UCSD-AML1 (cell line): ENCODE data around the gene RAD51B.
"Not testable (repeated sequence)": the region's sequence is repeated elsewhere in the genome, so short reads cannot be mapped to it uniquely, and the experiment has no call there.

Experiments used
- DNase-seq: peaks from one replicate; lab custom pipeline; 2025; ENCODE audit not compliant: unreplicated experiment; lab: John Stamatoyannopoulos, UW

Gene RAD51B

GRCh38 chr14:67819563-67820421 is at the start of gene RAD51B:
TSS of gene RAD51B (plus strand) at chr14:67819779.
- DNase-seq, result peak; percentile 81

GRCh38 chr14:67773844-67774377 is 45.7 kb upstream of the RAD51B start:
- no peak for DNase-seq

GRCh38 chr14:67776653-67777322 is 42.8 kb upstream of the RAD51B start:
- no peak for DNase-seq

GRCh38 chr14:67778792-67779191 is 40.8 kb upstream of the RAD51B start:
- no peak for DNase-seq

GRCh38 chr14:67782090-67782489 is 37.5 kb upstream of the RAD51B start:
- no peak for DNase-seq

DNA sequence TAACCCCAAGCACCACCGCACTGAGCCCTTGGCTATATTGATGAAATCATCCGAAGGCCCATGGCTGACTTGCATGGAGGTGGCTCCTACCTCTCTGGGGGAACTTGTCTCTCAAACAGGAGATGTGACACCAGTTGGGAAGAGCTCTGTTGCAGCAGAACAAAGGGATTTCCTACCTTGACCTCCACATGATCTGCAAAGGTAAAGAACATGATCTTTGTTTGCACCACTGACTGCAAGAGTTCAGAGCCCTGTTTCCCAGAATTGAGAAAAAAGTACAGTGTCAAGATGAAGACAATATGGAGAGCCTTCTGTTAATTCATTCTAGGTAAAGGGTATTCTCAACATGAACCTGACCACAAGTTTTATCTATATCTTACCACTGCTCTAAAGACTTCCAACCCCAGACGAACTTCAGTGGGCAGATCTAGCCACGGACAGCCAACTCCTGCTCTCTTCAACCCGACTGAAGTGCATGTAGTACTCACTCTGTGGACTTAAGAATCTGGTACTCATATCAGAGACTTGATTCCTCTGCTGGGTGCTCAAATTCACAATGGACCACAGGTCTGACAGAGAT is 35.2 kb upstream of the RAD51B start:
- no peak for DNase-seq

GRCh38 chr14:67785270-67786109 is 34.1 kb upstream of the RAD51B start:
- DNase-seq, result no peak

DNA sequence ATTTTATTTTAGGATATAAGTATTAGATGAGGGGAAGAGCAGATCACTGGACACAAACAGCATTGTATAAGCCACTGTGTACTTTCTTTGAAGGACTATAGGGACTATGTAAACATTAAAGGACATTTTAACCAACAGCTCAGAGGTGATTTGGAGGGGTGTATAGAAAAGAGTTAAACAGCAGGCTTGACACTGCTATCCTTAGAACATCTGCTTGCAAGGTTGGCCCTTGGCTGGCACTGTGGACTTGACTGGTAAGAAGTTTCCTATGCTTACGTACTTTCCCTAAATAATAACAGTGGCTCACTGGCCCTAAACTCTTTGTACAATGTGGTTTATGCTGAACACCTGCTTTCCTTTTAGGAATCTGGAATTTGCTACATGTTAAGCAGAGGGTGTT is 31.9 kb upstream of the RAD51B start:
- no peak for DNase-seq

- DNase-seq, result no peak
Observed at GRCh38 chr14:67798731-67799130, 20.8 kb upstream of the RAD51B start.

GRCh38 chr14:67800743-67801142 is 18.8 kb upstream of the RAD51B start:
- DNase-seq, result no peak

GRCh38 chr14:67806246-67806645 is 13.3 kb upstream of the RAD51B start:
- DNase-seq, result no peak

- DNase-seq, result no peak
Observed at GRCh38 chr14:67814821-67815220, 4.8 kb upstream of the RAD51B start.

DNA sequence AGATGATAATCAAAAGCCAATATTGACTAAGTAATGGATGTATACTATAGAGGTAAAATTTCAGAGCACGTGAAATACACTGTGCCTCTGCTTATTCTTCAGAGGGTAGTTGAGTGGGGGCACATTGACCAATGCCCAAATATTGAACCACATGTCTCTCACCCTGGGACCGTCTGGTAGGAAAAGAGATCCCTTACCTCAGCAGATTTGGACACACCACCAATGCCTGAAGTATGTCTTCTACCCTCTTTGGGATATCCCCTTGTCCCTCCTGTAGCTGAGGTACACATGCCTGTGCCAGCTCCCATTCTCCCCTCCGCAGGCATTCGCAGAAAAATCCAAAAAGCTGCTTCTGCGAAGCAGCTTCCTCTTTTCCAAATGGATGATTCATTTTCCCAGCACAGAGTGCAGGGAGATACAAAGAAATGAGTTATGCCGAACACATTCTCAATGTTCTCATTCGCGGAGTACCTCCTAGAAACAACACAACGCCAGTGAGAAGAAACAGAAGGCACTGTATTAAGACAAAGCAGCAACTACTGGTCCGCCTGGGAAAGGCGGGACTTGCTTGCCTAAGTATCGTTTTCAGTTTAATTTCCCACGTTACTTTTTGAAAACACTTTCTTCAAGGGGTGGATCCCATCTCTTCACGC is 3.9 kb upstream of the RAD51B start:
- DNase-seq, result no peak

GRCh38 chr14:67816326-67817002 is 3.1 kb upstream of the RAD51B start, which contains the start of gene ZFYVE26:
TSS of gene ZFYVE26 (minus strand) at chr14:67816590. CDS start at chr14:67815963, 627 bp downstream.
- peak; percentile 87 for DNase-seq

DNA sequence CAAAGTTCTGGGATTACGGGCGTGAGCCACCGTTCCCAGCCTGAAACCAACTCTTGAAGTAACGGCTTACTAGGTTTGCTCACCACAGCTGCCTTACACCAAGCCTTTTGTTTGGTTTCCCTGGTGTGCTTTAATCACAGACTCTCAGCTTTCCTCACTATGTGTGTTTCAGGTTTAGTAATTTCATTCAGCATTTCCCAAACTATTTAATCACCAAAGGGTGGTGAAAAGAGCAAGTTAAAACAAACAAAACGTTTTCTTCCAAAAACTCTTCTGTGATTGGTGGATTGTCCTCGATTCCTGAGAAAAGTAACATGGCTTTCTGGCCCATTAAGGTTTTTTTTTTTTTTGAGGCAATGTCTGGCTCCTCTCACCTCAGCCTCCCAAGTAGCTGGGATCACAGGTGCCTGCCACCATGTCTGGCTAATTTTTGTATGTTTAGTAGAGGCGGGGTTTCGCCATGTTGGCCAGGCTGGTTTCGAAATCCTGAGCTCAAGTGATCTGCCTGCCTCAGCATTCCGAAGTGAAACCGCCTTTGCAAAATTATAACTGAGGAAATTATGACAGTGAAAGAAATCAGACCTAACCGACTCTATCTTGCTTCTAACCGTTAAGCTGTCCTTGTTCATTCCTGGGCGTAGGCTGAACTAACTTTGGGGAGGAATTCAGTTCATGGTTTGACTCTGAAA is 1.7 kb upstream of the RAD51B start:
- no peak for DNase-seq

DNA sequence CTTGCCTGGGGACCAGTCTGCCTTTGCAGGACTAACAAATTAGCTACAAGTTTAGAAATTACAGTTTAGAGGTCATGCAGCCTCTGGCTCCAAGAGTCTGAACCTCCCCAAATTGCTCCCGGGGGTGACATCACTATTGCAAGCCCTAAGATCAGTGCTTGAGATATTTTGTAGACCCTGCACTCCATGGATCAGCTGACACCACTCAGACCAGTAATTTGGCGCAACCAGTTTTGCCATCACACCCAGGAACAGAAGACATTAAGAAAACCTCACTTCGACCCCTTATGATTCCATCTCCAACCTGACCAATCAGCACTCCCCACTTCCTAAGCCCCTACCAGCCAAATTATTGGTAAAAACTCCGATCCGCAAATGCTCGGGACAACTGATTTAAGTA is 1.1 kb upstream of the RAD51B start:
- DNase-seq, result not testable (repeated sequence)

- DNase-seq, result no peak
Observed at GRCh38 chr14:67820428-67820971, 921 bp downstream of the RAD51B start.

GRCh38 chr14:67821121-67821520 is 1.5 kb downstream of the RAD51B start:
- DNase-seq, result no peak

- DNase-seq, result no peak
Observed at GRCh38 chr14:67831113-67831512, 11.5 kb downstream of the RAD51B start.
